ENCODE data around the gene NRIP3.
"Not testable (repeated sequence)": the region's sequence is repeated elsewhere in the genome, so short reads cannot be mapped to it uniquely, and the experiment has no call there.

The NRIP3 gene

GRCh38 chr11:9017773-9018172, 14.0 kb upstream of the NRIP3 start:
- DNase-seq (ENCODE audit: low read depth) = peak; percentile 7
- no peak overlapping the region for H3K4me3 ChIP-seq (replicated peaks; ENCODE audit: low read depth, low read length)
- TF ChIP-seq CTCF (IDR thresholded peaks at IDR 0.05; ENCODE audit: low read length, missing control alignments) = no peak

GRCh38 chr11:9016916-9017642, 13.3 kb upstream of the NRIP3 start:
- no peak for TF ChIP-seq CTCF (IDR thresholded peaks at IDR 0.05; ENCODE audit: low read length, missing control alignments)
- H3K4me3 ChIP-seq (replicated peaks; ENCODE audit: low read depth, low read length) = no peak overlapping the region
- DNase-seq (ENCODE audit: low read depth) = no peak

GRCh38 chr11:9015677-9016076, 11.9 kb upstream of the NRIP3 start:
- H3K4me3 ChIP-seq (replicated peaks; ENCODE audit: low read depth, low read length) = no peak overlapping the region
- peak; percentile 89 for DNase-seq (ENCODE audit: low read depth)
- TF ChIP-seq CTCF (IDR thresholded peaks at IDR 0.05; ENCODE audit: low read length, missing control alignments) = peak; percentile 86

GRCh38 chr11:9014826-9015225, 11.0 kb upstream of the NRIP3 start:
- TF ChIP-seq CTCF (IDR thresholded peaks at IDR 0.05; ENCODE audit: low read length, missing control alignments) = no peak
- H3K4me3 ChIP-seq (replicated peaks; ENCODE audit: low read depth, low read length) = no peak overlapping the region
- DNase-seq (ENCODE audit: low read depth) = no peak

- no peak overlapping the region for H3K4me3 ChIP-seq (replicated peaks; ENCODE audit: low read depth, low read length)
- DNase-seq (ENCODE audit: low read depth) = no peak
- no peak for TF ChIP-seq CTCF (IDR thresholded peaks at IDR 0.05; ENCODE audit: low read length, missing control alignments)
Measured at GRCh38 chr11:9013373-9013772, 9.6 kb upstream of the NRIP3 start.

- H3K4me3 ChIP-seq (replicated peaks; ENCODE audit: low read depth, low read length); DNase-seq (ENCODE audit: low read depth): not testable (repeated sequence)
Measured at GRCh38 chr11:9009538-9009937, 5.7 kb upstream of the NRIP3 start.

- H3K4me3 ChIP-seq (replicated peaks; ENCODE audit: low read depth, low read length) = no peak overlapping the region
- no peak for TF ChIP-seq CTCF (IDR thresholded peaks at IDR 0.05; ENCODE audit: low read length, missing control alignments)
- DNase-seq (ENCODE audit: low read depth) = no peak
Measured at GRCh38 chr11:9008661-9009060, 4.9 kb upstream of the NRIP3 start.
